Fibroblast of lung (primary cell): Measurements from ENCODE around the gene TTC13.
A peak's percentile ranks its signal among the peaks of the same experiment; 100 is the strongest.

Experiments
- EZH2 ChIP-seq: IDR thresholded peaks from 2 replicates; pipeline ENCODE4 v1.5.1; 2012; ENCODE audit warnings: low read length, control low read depth, mild to moderate bottlenecking; ENCODE audit errors: missing control alignments
- TF ChIP-seq, protein P1 (sequence below), 2 donors: IDR thresholded peaks in 1 of 2; conservative IDR thresholded peaks in 1 of 2; 1 replicate in 1 of 2; 2 replicates in 1 of 2; pipeline ENCODE4 v1.5.1; 2011 to 2012; ENCODE audit warnings: low read length in 2 of 2, control low read depth in 1 of 2, inconsistent platforms in 1 of 2, low read depth in 1 of 2, mild to moderate bottlenecking in 1 of 2

- TF ChIP-seq, protein P1, sequence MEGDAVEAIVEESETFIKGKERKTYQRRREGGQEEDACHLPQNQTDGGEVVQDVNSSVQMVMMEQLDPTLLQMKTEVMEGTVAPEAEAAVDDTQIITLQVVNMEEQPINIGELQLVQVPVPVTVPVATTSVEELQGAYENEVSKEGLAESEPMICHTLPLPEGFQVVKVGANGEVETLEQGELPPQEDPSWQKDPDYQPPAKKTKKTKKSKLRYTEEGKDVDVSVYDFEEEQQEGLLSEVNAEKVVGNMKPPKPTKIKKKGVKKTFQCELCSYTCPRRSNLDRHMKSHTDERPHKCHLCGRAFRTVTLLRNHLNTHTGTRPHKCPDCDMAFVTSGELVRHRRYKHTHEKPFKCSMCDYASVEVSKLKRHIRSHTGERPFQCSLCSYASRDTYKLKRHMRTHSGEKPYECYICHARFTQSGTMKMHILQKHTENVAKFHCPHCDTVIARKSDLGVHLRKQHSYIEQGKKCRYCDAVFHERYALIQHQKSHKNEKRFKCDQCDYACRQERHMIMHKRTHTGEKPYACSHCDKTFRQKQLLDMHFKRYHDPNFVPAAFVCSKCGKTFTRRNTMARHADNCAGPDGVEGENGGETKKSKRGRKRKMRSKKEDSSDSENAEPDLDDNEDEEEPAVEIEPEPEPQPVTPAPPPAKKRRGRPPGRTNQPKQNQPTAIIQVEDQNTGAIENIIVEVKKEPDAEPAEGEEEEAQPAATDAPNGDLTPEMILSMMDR (conservative IDR thresholded peaks at IDR 0.05 in 1 of 2, IDR thresholded peaks at IDR 0.05 in 1 of 2; ENCODE audit: low read depth in 1 of 2, low read length in 2 of 2), result peak in 1 of 2 donors; percentile 14
- no peak for TF ChIP-seq EZH2
Measured at GRCh38 chr1:230861489-230861888, 117.2 kb downstream of the TTC13 start.
